Astrocyte (in vitro differentiated cells and primary cell): ENCODE measurements around the gene CTU1. TPM values are rescaled to one million over a fixed set of nuclear protein-coding genes. Genes with fewer than 3 reads are reported as not detected.

Experiments
- DNase-seq: peaks from one replicate; pipeline ENCODE4 v3.0.0-alpha.2; 2010; ENCODE audit warnings: low read depth
- FAIRE-seq: peaks from 2 replicates; lab custom pipeline; 2011; peaks lifted over from hg19 to GRCh38; lab: Jason Lieb, UNC
- H2AFZ ChIP-seq: 2 replicates; pipeline ENCODE4 v1.6.0; 2012; ENCODE audit warnings: low read depth, low read length, inconsistent platforms
- H3K27ac ChIP-seq: 2 replicates; pipeline ENCODE4 v1.5.1; 2011; ENCODE audit warnings: low read depth, low read length, inconsistent platforms
- H3K27me3 ChIP-seq: 2 replicates; pipeline ENCODE4 v1.6.0; 2011; ENCODE audit warnings: low read length, inconsistent platforms; ENCODE audit not compliant: insufficient read depth
- H3K36me3 ChIP-seq: 2 replicates; pipeline ENCODE4 v1.5.1; 2011; ENCODE audit warnings: low read length, inconsistent platforms; ENCODE audit not compliant: insufficient read depth
- H3K4me1 ChIP-seq: 2 replicates; pipeline ENCODE4 v1.5.1; 2011; ENCODE audit warnings: low read length, inconsistent platforms; ENCODE audit not compliant: insufficient read depth
- H3K4me2 ChIP-seq: 2 replicates; pipeline ENCODE4 v1.6.0; 2012; ENCODE audit warnings: low read length, inconsistent platforms
- H3K4me3 ChIP-seq: 2 replicates; pipeline ENCODE4 v1.5.1; 2011; ENCODE audit warnings: low read depth, mild to moderate bottlenecking, low read length, inconsistent platforms; ENCODE audit not compliant: insufficient read depth
- H3K79me2 ChIP-seq: 2 replicates; pipeline ENCODE4 v1.6.0; 2012; ENCODE audit warnings: mild to moderate bottlenecking, low read length, inconsistent platforms; ENCODE audit not compliant: insufficient read depth
- H3K9ac ChIP-seq: 2 replicates; pipeline ENCODE4 v1.6.0; 2012; ENCODE audit warnings: mild to moderate bottlenecking, low read length, inconsistent platforms
- H3K9me3 ChIP-seq: 2 replicates; pipeline ENCODE4 v1.5.1; 2012; ENCODE audit warnings: low read depth, mild to moderate bottlenecking, low read length, inconsistent platforms; ENCODE audit not compliant: insufficient read depth
- H4K20me1 ChIP-seq: 2 replicates; pipeline ENCODE4 v1.6.0; 2012; ENCODE audit warnings: low read length, inconsistent platforms; ENCODE audit not compliant: insufficient read depth
- H3K27ac Mint-ChIP-seq: one replicate; pipeline ENCODE4 v1.8.0; 2021; ENCODE audit warnings: mild to moderate bottlenecking, mixed read lengths; ENCODE audit not compliant: unreplicated experiment
- H3K27me3 Mint-ChIP-seq: one replicate; pipeline ENCODE4 v1.8.0; 2021; ENCODE audit warnings: low read depth, mixed read lengths; ENCODE audit not compliant: unreplicated experiment
- H3K36me3 Mint-ChIP-seq: one replicate; pipeline ENCODE4 v1.8.0; 2021; ENCODE audit warnings: low read depth, mixed read lengths; ENCODE audit not compliant: unreplicated experiment
- H3K4me1 Mint-ChIP-seq: one replicate; pipeline ENCODE4 v1.8.0; 2021; ENCODE audit warnings: low read depth, mixed read lengths; ENCODE audit not compliant: unreplicated experiment
- H3K4me3 Mint-ChIP-seq: one replicate; pipeline ENCODE4 v1.8.0; 2021; ENCODE audit warnings: mild to moderate bottlenecking, moderate library complexity, mixed read lengths; ENCODE audit not compliant: unreplicated experiment
- H3K9me3 Mint-ChIP-seq: one replicate; pipeline ENCODE4 v1.8.0; 2021; ENCODE audit warnings: mild to moderate bottlenecking, mixed read lengths; ENCODE audit not compliant: unreplicated experiment
- CTCF ChIP-seq: IDR thresholded peaks from 2 replicates; pipeline ENCODE4 v1.5.1; 2011; ENCODE audit warnings: low read depth, mild to moderate bottlenecking, inconsistent platforms, low read length, moderate library complexity; ENCODE audit not compliant: insufficient read depth
- EZH2 ChIP-seq: IDR thresholded peaks from 2 replicates; pipeline ENCODE4 v1.6.1; 2012; ENCODE audit warnings: mild to moderate bottlenecking, low read length, inconsistent platforms; ENCODE audit not compliant: insufficient read depth
- total RNA-seq: library from RNA; stranded (reverse); gene quantifications from 2 replicates; pipeline ENCODE4 v1.2.1, GENCODE V29; 2021

CTU1 gene
- total RNA-seq, 1 donor from 2014 or later, result 6.4 TPM

GRCh38 chr19:51078731-51079130, 29.5 kb downstream of the CTU1 start:
- Mint-ChIP-seq H3K9me3 (peaks cover 2% of the 10 kb centered on the region), H3K27me3 (peaks cover 33% of the 10 kb centered on the region), H3K4me3 (no peak overlapping the region), H3K36me3 (peaks cover 2% of the 10 kb centered on the region), H3K27ac (no peak overlapping the region), H3K4me1 (no peaks in the 10 kb centered on the region)
- no peak for FAIRE-seq
- no peak overlapping the region for H3K9ac ChIP-seq
- H2AFZ ChIP-seq, result no peak overlapping the region
- no peaks in the 10 kb centered on the region for H3K36me3 ChIP-seq
- no peaks in the 10 kb centered on the region for H4K20me1 ChIP-seq
- H3K79me2 ChIP-seq, result no peaks in the 10 kb centered on the region
- no peaks in the 10 kb centered on the region for H3K9me3 ChIP-seq
- no peak overlapping the region for H3K27ac ChIP-seq
- no peaks in the 10 kb centered on the region for H3K27me3 ChIP-seq
- no peak overlapping the region for H3K4me2 ChIP-seq
- DNase-seq, result no peak
- no peaks in the 10 kb centered on the region for H3K4me1 ChIP-seq
- TF ChIP-seq EZH2 (no peak), CTCF (no peak)
- H3K4me3 ChIP-seq, result no peak overlapping the region

GRCh38 chr19:51078104-51078503, 30.1 kb downstream of the CTU1 start:
- H3K36me3 Mint-ChIP-seq, result peaks cover 2% of the 10 kb centered on the region
- TF ChIP-seq EZH2 (no peak), CTCF (no peak)
- peaks cover 27% of the 10 kb centered on the region for H3K27me3 Mint-ChIP-seq
- Histone ChIP-seq H2AFZ (no peak overlapping the region), H3K27ac (no peak overlapping the region), H3K9ac (no peak overlapping the region), H3K4me1 (no peaks in the 10 kb centered on the region), H3K36me3 (no peaks in the 10 kb centered on the region), H4K20me1 (no peaks in the 10 kb centered on the region), H3K79me2 (no peaks in the 10 kb centered on the region), H3K27me3 (no peaks in the 10 kb centered on the region), H3K4me3 (no peak overlapping the region), H3K9me3 (no peaks in the 10 kb centered on the region), H3K4me2 (no peak overlapping the region)
- no peak overlapping the region for H3K27ac Mint-ChIP-seq
- DNase-seq, result no peak
- no peaks in the 10 kb centered on the region for H3K4me1 Mint-ChIP-seq
- H3K4me3 Mint-ChIP-seq, result no peak overlapping the region
- no peak for FAIRE-seq
- H3K9me3 Mint-ChIP-seq, result peaks cover 5% of the 10 kb centered on the region

- H3K4me3 ChIP-seq, result no peak overlapping the region
- H4K20me1 ChIP-seq, result no peaks in the 10 kb centered on the region
- no peak for FAIRE-seq
- DNase-seq, result no peak
- TF ChIP-seq EZH2 (no peak), CTCF (no peak)
- no peaks in the 10 kb centered on the region for H3K4me1 Mint-ChIP-seq
- H3K9me3 Mint-ChIP-seq, result peaks cover 6% of the 10 kb centered on the region
- no peak overlapping the region for H3K4me2 ChIP-seq
- H3K27me3 Mint-ChIP-seq, result peaks cover 17% of the 10 kb centered on the region
- no peak overlapping the region for H3K9ac ChIP-seq
- no peak overlapping the region for H2AFZ ChIP-seq
- no peaks in the 10 kb centered on the region for H3K4me1 ChIP-seq
- no peak overlapping the region for H3K4me3 Mint-ChIP-seq
- H3K27me3 ChIP-seq, result no peaks in the 10 kb centered on the region
- no peaks in the 10 kb centered on the region for H3K36me3 ChIP-seq
- H3K36me3 Mint-ChIP-seq, result peaks cover 2% of the 10 kb centered on the region
- H3K79me2 ChIP-seq, result no peaks in the 10 kb centered on the region
- no peak overlapping the region for H3K27ac ChIP-seq
- no peaks in the 10 kb centered on the region for H3K9me3 ChIP-seq
- H3K27ac Mint-ChIP-seq, result no peak overlapping the region
Measured at GRCh38 chr19:51076631-51077213, 31.5 kb downstream of the CTU1 start.
